Motor neuron (in vitro differentiated cells): Measurements from ENCODE around the gene AQP10. TPM values are rescaled to one million over a fixed set of nuclear protein-coding genes. Genes with fewer than 3 reads are reported as not detected.
"Not testable (repeated sequence)": the region's sequence is repeated elsewhere in the genome, so short reads cannot be mapped to it uniquely, and the experiment has no call there.

Experiments
- ATAC-seq, 8 experiments: fragments of 200-7000 bp; cut with Tn5 transposase; replicated peaks in 6 of 8; 2 replicates each; pipeline ENCODE4 v1.8.0; 2021; ENCODE audit warnings: mild to moderate bottlenecking in 8 of 8, moderate library complexity in 8 of 8
- H3K27ac ChIP-seq, 2 donors: fragments of 250-450 bp; sonication (Bioruptor Pico); 2 replicates each; pipeline ENCODE4 v1.9.0; 2021; ENCODE audit warnings: antibody characterized with exemption in 2 of 2, mild to moderate bottlenecking in 2 of 2, moderate library complexity in 1 of 2
- H3K4me1 ChIP-seq, 2 donors: fragments of 250-450 bp; sonication (Bioruptor Pico); replicated peaks in 1 of 2; 2 replicates each; pipeline ENCODE4 v1.6.1; 2021; ENCODE audit warnings: antibody characterized with exemption in 2 of 2, mild to moderate bottlenecking in 2 of 2, moderate library complexity in 1 of 2
- H3K4me3 ChIP-seq, 5 donors: fragments of 250-450 bp; sonication (Bioruptor Pico); 2 replicates each; pipeline ENCODE4 v1.9.0; 2021; ENCODE audit warnings: antibody characterized with exemption in 5 of 5, mild to moderate bottlenecking in 5 of 5, moderate library complexity in 4 of 5
- WGBS, 10 experiments: fragments of 450-650 bp; shearing (Covaris generic); methylation state at CpG; one replicate each; pipeline ENCODE4 v1.0.0; 2022; 5-methylcytosine and 5-hydroxymethylcytosine counted together
- in situ Hi-C, 9 experiments: fragments of 400-800 bp; cut with MboI; loops; one replicate each; pipeline ENCODE4 v1.15.0; 2021; ENCODE audit warnings: low sequenced_read_pairs in 9 of 9, low pct_unique_long_range_greater_than_20kb in 2 of 9; ENCODE audit not compliant: unreplicated experiment in 9 of 9
- total RNA-seq, 8 experiments: library from RNA; unstranded; fragments of 300-600 nt; gene quantifications; 2 replicates each; pipeline versions ENCODE4 v1.2.3 to v1.2.4, GENCODE V29; 2022

The AQP10 gene, protein sequence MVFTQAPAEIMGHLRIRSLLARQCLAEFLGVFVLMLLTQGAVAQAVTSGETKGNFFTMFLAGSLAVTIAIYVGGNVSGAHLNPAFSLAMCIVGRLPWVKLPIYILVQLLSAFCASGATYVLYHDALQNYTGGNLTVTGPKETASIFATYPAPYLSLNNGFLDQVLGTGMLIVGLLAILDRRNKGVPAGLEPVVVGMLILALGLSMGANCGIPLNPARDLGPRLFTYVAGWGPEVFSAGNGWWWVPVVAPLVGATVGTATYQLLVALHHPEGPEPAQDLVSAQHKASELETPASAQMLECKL
- 1 to 10 TPM in 1 of 8 experiments, under 1 TPM in 6, not detected in 1; 0.07 to 1.1 (median 0.33) TPM for total RNA-seq

DNA sequence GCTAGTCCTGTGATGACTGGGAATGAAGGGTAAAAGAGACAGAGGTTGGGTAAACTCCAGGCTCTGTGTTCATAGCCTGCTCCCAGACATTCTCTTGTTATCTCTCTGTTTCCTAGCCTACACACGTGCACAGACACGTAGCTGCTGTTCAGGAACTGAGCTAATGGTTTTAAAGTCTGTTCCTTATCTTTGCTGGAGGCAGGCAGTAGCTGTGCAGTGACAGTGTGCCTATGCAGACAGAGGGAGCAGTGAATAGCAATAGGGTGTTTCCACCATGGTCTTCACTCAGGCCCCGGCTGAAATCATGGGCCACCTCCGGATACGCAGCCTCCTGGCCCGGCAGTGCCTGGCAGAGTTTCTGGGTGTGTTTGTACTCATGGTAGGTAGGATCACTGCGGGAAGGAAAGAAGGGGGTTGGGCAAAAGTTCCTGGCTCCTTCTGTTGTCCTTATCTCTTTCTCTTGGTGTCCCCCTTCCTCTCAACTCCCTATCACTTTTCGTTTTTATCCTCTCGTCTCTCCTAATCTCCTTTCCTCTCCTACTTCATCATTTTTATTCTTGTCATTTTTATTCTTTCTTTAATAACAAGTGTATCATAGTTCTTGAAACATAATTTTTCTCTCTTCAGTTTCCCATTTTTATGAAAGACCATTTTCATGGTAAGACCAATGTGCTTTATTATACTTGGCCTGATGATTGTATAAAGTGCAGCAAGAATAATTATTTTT lies at the start of gene AQP10:
Gene AQP10, plus strand, starts transcription at position 212 of the 727 bp plus-strand sequence. Its CDS starts 63 bp downstream, at position 275.
- ATAC-seq = no peak
- Histone ChIP-seq H3K4me1 (no peaks in the 10 kb centered on the region), H3K4me3 (no peak within 1 kb of the TSS), H3K27ac (no peak within 1 kb of the TSS)
- in situ Hi-C loops = no loop called here
- 36 to 74% (median 52%) methylated on average over 3 to 7 of the region's 9 CpGs; no CpG with 5 or more reads in 1 of the 10 experiments for WGBS, 10 experiments

DNA sequence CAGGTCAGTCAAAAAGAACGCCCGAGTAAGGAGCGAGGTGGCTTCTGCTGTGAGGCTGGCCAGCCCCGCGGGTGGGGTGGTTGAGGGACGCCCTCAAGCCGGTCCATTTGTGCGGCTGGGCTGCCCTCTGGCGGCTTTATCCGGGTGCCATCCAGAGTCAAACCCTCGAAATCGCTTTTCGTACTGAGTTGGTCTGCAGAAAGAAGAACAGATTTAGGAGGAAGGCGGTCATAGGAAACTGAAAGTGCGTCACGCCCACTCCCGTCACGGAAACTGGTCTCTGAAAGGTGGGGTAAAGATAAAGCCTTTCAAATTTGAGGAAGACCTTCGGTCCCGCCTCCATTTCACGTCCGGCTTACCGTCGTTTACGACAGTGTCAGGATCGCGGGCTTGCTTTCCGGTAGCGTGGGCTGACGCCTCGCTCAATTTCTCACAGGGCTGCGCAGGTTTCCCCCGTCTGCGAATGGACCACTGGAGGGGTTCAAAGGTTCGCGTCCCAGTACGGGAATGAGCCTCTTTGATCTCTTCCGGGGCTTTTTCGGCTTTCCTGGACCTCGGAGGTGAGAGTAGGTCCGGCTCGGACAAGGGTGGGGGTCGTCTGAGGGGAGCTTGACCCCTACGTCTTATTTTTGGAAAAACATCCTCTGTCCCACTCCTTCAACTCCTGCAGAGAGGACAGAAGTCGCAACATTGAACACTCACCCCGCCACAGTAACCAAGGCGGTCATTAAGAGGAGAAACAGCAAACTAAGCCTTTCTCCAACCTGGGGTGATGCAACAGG lies 48.5 kb upstream of the AQP10 start, which contains the start of gene HAX1:
Gene HAX1, plus strand, starts transcription at position 413 of the 782 bp plus-strand sequence. Its CDS starts 95 bp downstream, at position 508.
- H3K27ac ChIP-seq = peak within 1 kb of the TSS; percentile 85 to 90
- peaks cover 8 to 9% of the 10 kb centered on the region in 2 donors for H3K4me1 ChIP-seq
- in situ Hi-C loops = no loop called here
- ATAC-seq = peak; percentile 90 to 95 (median 93)
- WGBS, 10 experiments = 0 to 1% (median 1%) methylated on average over 1 to 45 of the region's 47 CpGs
- H3K4me3 ChIP-seq = peak within 1 kb of the TSS; percentile 84 to 97 (median 95)

DNA sequence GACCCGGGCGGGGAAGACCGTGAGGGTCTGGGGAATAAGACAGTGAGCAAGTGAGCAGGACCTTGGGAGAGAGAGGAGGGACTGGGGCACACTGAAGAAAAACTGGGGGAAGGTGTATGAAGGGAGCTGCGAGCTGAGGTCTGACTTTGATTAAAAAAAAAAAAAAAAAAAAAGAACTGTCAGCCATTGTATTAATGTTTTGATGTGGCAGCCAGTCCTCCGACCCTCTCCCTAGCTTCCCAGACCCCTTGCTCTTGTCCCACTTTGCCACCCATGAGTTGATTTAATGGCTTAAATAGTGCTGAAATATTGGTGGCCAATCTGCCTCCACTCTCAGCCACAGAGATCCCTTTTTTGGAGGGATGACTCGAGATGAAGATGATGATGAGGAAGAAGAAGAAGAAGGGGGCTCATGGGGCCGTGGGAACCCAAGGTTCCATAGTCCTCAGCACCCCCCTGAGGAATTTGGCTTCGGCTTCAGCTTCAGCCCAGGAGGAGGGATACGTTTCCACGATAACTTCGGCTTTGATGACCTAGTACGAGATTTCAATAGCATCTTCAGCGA lies 47.8 kb upstream of the AQP10 start:
- Histone ChIP-seq H3K27ac (peak overlapping the region; percentile 85 to 90), H3K4me1 (peaks cover 8 to 9% of the 10 kb centered on the region in 2 donors), H3K4me3 (peak overlapping the region; percentile 84 to 97 (median 95))
- in situ Hi-C loops = no loop called here
- peak in 5 of 8 experiments; percentile 22 to 45 (median 34) for ATAC-seq
- WGBS, 10 experiments = 0 to 61% (median 37%) methylated on average over 1 to 13 of the region's 13 CpGs; no CpG with 5 or more reads in 1 of the 10 experiments

GRCh38 chr1:154276797-154277196 lies 44.1 kb upstream of the AQP10 start:
- 67 to 93% (median 87%) methylated on average over 1 to 7 of the region's 7 CpGs; no CpG with 5 or more reads in 1 of the 10 experiments for WGBS, 10 experiments
- ATAC-seq = no peak
- Histone ChIP-seq H3K4me3 (no peak overlapping the region), H3K27ac (no peak overlapping the region), H3K4me1 (peaks cover 8 to 9% of the 10 kb centered on the region in 2 donors)
- in situ Hi-C loops = no loop called here

GRCh38 chr1:154287591-154287990 lies 33.3 kb upstream of the AQP10 start:
- H3K4me3 ChIP-seq, H3K4me1 ChIP-seq, ATAC-seq, in situ Hi-C loops, H3K27ac ChIP-seq: not testable (repeated sequence)
- WGBS, 10 experiments = no CpG with 5 or more reads among the region's 30 CpGs

- peak in 3 of 8 experiments; percentile 79 to 94 (median 90) for ATAC-seq
- 20 to 100% (median 71%) methylated on average over 1 to 3 of the region's 3 CpGs for WGBS, 10 experiments
- H3K4me1 ChIP-seq = peaks cover 0 to 3% of the 10 kb centered on the region in 2 donors
Observed at GRCh38 chr1:154288661-154289060, 32.2 kb upstream of the AQP10 start.

DNA sequence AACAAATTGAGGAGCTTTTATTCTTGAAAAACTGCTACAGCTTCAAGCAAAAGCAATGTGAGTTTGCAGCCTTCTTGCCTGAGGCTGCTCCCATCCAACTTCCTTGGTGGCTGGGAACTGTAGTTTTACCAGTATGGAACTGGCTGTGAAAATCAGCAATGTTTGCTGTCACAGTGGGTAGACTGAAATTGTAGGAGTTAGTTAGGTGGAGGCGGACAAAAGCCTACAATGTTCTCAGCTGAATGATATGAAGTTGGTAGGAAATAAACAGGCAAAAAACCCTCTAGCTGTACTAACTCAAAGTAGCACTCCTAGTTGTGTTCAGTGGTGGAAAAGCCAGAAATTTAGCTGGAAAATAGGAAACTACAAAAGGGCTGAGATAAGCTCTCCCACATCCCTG lies 30.0 kb upstream of the AQP10 start:
- Histone ChIP-seq H3K4me3 (no peak overlapping the region), H3K27ac (no peak overlapping the region), H3K4me1 (peaks cover 0 to 3% of the 10 kb centered on the region in 2 donors)
- ATAC-seq = no peak
- in situ Hi-C loops = no loop called here
- 77 to 100% (median 94%) methylated on average over 1 of the region's 1 CpG; no CpG with 5 or more reads in 3 of the 10 experiments for WGBS, 10 experiments

More at GRCh38 chr1:154288661-154289060, 32.2 kb upstream of the AQP10 start:
- H3K27ac ChIP-seq = no peak overlapping the region
- H3K4me3 ChIP-seq = no peak overlapping the region
- in situ Hi-C loops = no loop called here

DNA sequence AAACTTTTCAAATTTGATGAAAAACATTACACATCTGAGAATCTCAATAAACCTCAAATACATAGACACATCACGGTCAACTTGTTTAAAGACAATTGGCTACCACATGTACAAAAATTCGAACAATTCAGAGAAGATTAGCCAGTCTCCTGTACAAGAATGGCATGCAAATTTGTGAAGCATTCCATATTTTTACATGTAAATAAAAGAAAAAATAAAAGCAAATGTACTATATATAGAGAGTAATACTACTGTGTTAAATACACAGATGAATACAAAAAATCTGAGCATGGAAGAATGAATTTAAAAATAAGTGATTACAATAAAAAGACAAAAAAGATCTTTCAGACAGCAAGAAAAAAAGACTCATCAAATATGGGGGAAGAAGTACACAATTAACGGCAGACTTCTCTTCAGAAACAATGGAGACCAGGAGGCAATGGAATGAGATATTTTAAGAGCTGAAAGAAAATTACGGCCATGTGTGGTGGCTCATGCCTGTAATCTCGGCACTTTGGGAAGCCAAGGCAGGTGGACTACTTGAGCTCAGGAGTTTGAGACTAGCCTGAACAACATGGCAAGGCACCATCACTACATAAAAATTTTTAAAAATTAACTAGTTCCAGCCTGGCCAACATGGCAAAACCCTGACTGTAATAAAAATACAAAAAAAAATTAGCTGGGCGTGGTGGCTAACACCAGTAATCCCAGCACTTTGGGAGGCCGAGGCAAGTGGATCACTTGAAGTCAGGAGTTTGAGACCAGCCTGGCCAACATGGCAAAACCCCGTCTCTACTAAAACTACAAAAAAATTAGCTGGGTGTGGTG lies 25.3 kb upstream of the AQP10 start:
- 18 to 75% (median 48%) methylated on average over 2 to 8 of the region's 8 CpGs for WGBS, 10 experiments
- no peak overlapping the region for H3K27ac ChIP-seq
- peaks cover 0 to 3% of the 10 kb centered on the region in 2 donors for H3K4me1 ChIP-seq
- H3K4me3 ChIP-seq = no peak overlapping the region
- in situ Hi-C loops = no loop called here
- ATAC-seq = no peak

GRCh38 chr1:154301582-154301981 lies 19.3 kb upstream of the AQP10 start:
- WGBS, 10 experiments = 40 to 100% (median 92%) methylated on average over 1 of the region's 1 CpG; no CpG with 5 or more reads in 5 of the 10 experiments
- ATAC-seq = no peak
- no peak overlapping the region for H3K4me3 ChIP-seq
- no peak overlapping the region for H3K27ac ChIP-seq
- H3K4me1 ChIP-seq = no peaks in the 10 kb centered on the region
- in situ Hi-C loops = no loop called here

DNA sequence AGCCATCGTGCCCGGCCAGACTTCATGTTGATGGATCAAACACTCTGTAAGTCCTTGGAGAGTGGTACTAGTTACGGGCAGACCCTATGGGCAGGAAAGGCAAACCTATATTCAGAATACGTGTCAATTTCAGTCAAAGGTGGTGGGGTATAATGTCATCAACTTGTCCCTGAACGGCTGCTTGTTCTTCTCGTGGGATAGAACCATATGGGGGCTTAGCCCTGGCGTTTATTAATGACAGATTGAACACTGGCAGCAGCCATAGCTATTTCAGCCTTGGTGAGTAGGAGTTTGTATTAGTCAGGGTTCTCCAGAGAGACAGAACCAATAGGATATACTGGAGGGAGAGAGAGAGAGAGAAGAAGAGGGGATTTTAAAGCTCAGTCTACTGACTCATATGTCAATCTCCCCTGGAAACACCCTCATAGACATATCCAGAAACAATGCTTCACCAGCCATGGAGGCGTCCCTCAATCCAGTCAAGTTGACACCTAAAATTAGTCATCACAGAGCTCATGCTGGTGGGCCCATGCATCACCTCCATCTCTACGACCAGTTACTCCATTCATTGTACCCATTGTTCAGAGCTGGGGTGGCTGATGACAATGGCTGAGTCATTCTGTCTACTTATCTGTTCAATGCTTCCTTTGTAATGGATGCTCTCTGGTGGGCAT lies 16.1 kb upstream of the AQP10 start:
- H3K4me3 ChIP-seq = no peak overlapping the region

GRCh38 chr1:154306151-154306550 lies 14.7 kb upstream of the AQP10 start:
- in situ Hi-C loops = no loop called here
- Histone ChIP-seq H3K27ac (no peak overlapping the region), H3K4me3 (no peak overlapping the region), H3K4me1 (no peaks in the 10 kb centered on the region)
- no peak for ATAC-seq
- 58 to 100% (median 86%) methylated on average over 1 to 3 of the region's 3 CpGs for WGBS, 10 experiments

More for the DNA sequence above, 16.1 kb upstream of the AQP10 start:
- peak in 2 of 8 experiments; percentile 25 to 30 for ATAC-seq
- no peaks in the 10 kb centered on the region for H3K4me1 ChIP-seq
- no peak overlapping the region for H3K27ac ChIP-seq
- WGBS, 10 experiments = 0 to 81% (median 60%) methylated on average over 1 to 8 of the region's 9 CpGs; no CpG with 5 or more reads in 1 of the 10 experiments
- in situ Hi-C loops = no loop called here
